OCI-LY1 (cell line): ENCODE results near the gene PRMT5.

Experiments used
- CTCF ChIP-seq: fragments of 200-600 bp; sonication (generic), shearing (Covaris generic); IDR thresholded peaks from 2 replicates; pipeline ENCODE4 v1.5.1; 2017; ENCODE audit warnings: mild to moderate bottlenecking, antibody characterized with exemption, low read length, moderate library complexity, mixed read lengths
- EZH2 ChIP-seq: fragments of 200-600 bp; sonication (generic), shearing (Covaris generic); IDR thresholded peaks from 2 replicates; pipeline ENCODE4 v1.8.0; 2017; ENCODE audit warnings: borderline replicate concordance, mixed run types, mild to moderate bottlenecking, antibody characterized with exemption, low read length, moderate library complexity, mixed read lengths

DNA sequence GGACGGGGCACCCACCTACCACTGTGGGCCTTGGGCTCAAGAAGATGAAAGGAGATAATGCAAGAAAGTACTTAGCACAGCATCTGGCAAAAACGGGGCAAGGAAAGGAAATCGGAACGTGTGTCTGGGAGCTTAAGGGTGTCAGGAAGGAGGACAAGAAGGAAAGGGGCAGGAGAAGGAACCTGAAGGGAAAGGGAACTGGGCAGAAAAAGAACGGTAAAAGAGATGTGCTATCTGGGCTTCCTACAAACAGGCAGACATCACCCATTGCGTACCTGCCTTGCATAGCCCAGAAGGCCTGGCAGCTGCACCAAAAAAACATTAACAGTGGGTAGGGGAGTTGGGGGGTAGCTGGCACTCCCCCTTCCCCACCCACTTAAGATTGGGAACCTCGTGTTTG, 47.1 kb downstream of the PRMT5 start:
- TF ChIP-seq CTCF (no peak), EZH2 (no peak)
